NB4 (cell line): ENCODE results near the gene HS3ST1.

Experiments used
- CTCF ChIP-seq: IDR thresholded peaks from one replicate; pipeline ENCODE4 v1.5.1; 2012; ENCODE audit warnings: low read depth, low read length
- MAX ChIP-seq: IDR thresholded peaks from 2 replicates; pipeline ENCODE4 v1.6.1; 2011; ENCODE audit warnings: low read depth, low read length
- POLR2A ChIP-seq: IDR thresholded peaks from 2 replicates; pipeline ENCODE4 v1.6.1; 2011; ENCODE audit warnings: mild to moderate bottlenecking; ENCODE audit not compliant: insufficient read length; ENCODE audit errors: extremely low read depth

GRCh38 chr4:11412211-11412610 is 16.5 kb downstream of the HS3ST1 start:
- no peak for TF ChIP-seq POLR2A
- no peak for TF ChIP-seq CTCF
- no peak for TF ChIP-seq MAX
